K562 (cell line): ENCODE data around the gene CRABP2. TPM values are rescaled to one million over a fixed set of nuclear protein-coding genes. Genes with fewer than 3 reads are reported as not detected.

Experiments
- BCLAF1 ChIP-seq, 2 experiments: fragments of 450-650 bp in 1 of 2; IDR thresholded peaks; 2 replicates each; pipeline ENCODE4 v1.6.1; 2011 to 2017; ENCODE audit warnings: low read depth in 2 of 2, antibody characterized with exemption in 1 of 2, borderline replicate concordance in 1 of 2, low read length in 1 of 2, mild to moderate bottlenecking in 1 of 2, mixed read lengths in 1 of 2; ENCODE audit not compliant: control insufficient read depth in 1 of 2
- MTF1 ChIP-seq: fragments of 250-450 bp; sonication (Bioruptor Pico); IDR thresholded peaks from 2 replicates; pipeline ENCODE4 v1.9.0; 2021; ENCODE audit warnings: moderate library complexity, mild to moderate bottlenecking, inconsistent platforms, borderline replicate concordance
- NR2C1 ChIP-seq, 2 experiments: fragments of 450-650 bp; IDR thresholded peaks; 2 replicates each; pipeline ENCODE4 v1.6.1; 2017; ENCODE audit warnings: mild to moderate bottlenecking in 2 of 2, antibody characterized with exemption in 1 of 2, inconsistent platforms in 1 of 2, missing compliant biosample characterization in 1 of 2, missing genetic modification characterization in 1 of 2
- NR2C2 ChIP-seq, 2 experiments: fragments of 200-800 bp in 1 of 2; sonication (Bioruptor generic) in 1 of 2; sonication (generic) in 1 of 2; formaldehyde crosslinking in 1 of 2; IDR thresholded peaks; 2 replicates each; pipeline versions ENCODE4 v1.6.1 to v1.8.0; 2016 to 2022; ENCODE audit warnings: mild to moderate bottlenecking in 1 of 2, missing compliant biosample characterization in 1 of 2, missing genetic modification characterization in 1 of 2, missing genetic modification reagents in 1 of 2
- PHTF2 ChIP-seq: fragments of 250-450 bp; sonication (Bioruptor Pico); IDR thresholded peaks from 2 replicates; pipeline ENCODE4 v1.5.0; 2021; ENCODE audit warnings: mild to moderate bottlenecking
- PRPF4 ChIP-seq: fragments of 200-400 bp; formaldehyde crosslinking; IDR thresholded peaks from one replicate; pipeline ENCODE4 v1.6.1; 2017; ENCODE audit warnings: low read length, low read depth, mild to moderate bottlenecking; ENCODE audit not compliant: insufficient read depth, poor library complexity, severe bottlenecking
- SLC30A9 ChIP-seq: fragments of 250-450 bp; sonication (Bioruptor Pico); IDR thresholded peaks from 2 replicates; pipeline ENCODE4 v1.8.0; 2022; ENCODE audit warnings: mild to moderate bottlenecking, moderate library complexity
- SMC3 ChIP-seq: conservative IDR thresholded peaks from 2 replicates; pipeline ENCODE4 v1.6.1; 2011; ENCODE audit warnings: low read depth, low read length, improper control_type of control experiment; ENCODE audit not compliant: insufficient read depth
- SRSF9 ChIP-seq: fragments of 200-400 bp; formaldehyde crosslinking; IDR thresholded peaks from 2 replicates; pipeline ENCODE4 v1.6.1; 2017; ENCODE audit warnings: low read depth, low read length, borderline replicate concordance
- polyA plus RNA-seq, 8 experiments: library from polyadenylated mRNA; depleted of rRNA in 4 of 8; stranded (reverse) in 5 of 8; unstranded in 3 of 8; fragments of >200 nt; fragmentation: Nextera tagmentation in 2 of 8; fragmentation: Illumina TruSeq in 1 of 8; extraction: Ambion mirVana in 2 of 8; extraction: Trizol in 1 of 8; gene quantifications; 2 replicates each; pipeline versions ENCODE4 v1.2.1 to v1.2.3, GENCODE V29; 2011 to 2014; ENCODE audit warnings: inconsistent platforms in 1 of 8, missing spikeins in 1 of 8
- total RNA-seq, 7 experiments: library from RNA; depleted of rRNA in 6 of 7; stranded (reverse); fragments of >200 nt in 6 of 7; fragmentation: Illumina TruSeq in 2 of 7; extraction: Trizol in 2 of 7; gene quantifications; 2 replicates each; pipeline versions ENCODE4 v1.2.1 to v1.2.3, GENCODE V29; 2011 to 2021; ENCODE audit warnings: low replicate concordance in 1 of 7
- TF ChIP-seq, protein P1 (sequence below): sonication (generic); formaldehyde crosslinking; IDR thresholded peaks from 2 replicates; pipeline ENCODE4 v1.8.0; 2022; ENCODE audit warnings: mild to moderate bottlenecking, missing genetic modification reagents
- TF ChIP-seq, protein P2 (sequence below): fragments of 250-450 bp; sonication (Bioruptor Pico); IDR thresholded peaks from 2 replicates; pipeline ENCODE4 v1.8.0; 2022; ENCODE audit warnings: moderate library complexity, mild to moderate bottlenecking, inconsistent platforms
- TF ChIP-seq, protein P3 (sequence below): IDR thresholded peaks from 3 replicates; pipeline ENCODE4 v1.6.1; 2011; ENCODE audit warnings: borderline replicate concordance, mild to moderate bottlenecking, moderate library complexity; ENCODE audit not compliant: insufficient read length; ENCODE audit errors: extremely low read depth

CRABP2 gene
- total and polyA plus RNA-seq, 9 of the 15 experiments (the other 6 are each of a cell fraction or from before 2014, with no cell fraction given): 0.30 to 2.5 (median 0.82) TPM

DNA sequence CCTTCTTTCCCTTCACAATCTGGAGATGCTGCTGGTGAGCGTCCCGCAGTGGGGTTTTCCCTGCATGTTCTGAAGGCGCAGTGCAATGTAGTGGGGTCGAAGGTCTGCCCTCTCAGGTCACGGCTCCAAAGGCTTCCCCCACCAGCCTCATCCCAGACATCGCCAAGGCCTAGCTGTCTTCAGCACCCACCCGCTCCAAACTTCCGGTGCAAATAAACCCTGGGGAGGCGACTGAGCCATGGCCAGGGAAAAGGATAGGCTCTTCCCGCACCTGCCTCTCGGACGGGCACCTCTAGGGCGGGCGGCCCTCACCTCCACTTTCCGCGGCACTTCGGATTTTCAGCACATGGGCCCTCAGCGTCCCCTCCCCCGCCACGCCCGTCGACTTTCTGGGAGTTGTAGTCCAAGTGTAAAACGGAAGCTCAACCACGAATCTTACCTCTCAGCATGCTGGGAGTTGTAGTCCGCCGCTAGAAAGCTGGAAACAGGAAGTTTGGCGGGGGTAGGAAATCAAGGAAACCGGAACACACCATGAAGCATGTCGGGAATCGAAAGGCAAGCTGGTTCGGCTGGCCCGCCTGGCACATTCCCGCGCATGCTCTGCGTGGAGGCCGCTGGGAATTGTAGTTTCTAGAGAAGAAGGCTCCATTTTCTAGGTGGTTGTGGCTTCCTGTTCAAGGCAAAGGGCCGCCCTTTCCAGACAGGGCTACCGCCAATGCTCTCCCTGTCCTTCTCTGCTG lies 35.5 kb upstream of the CRABP2 start, which contains the start of gene MRPL24 (continued):
- peak in 1 of 2 experiments; percentile 95; a peak in 2 of 4 replicates for TF ChIP-seq BCLAF1 (IDR thresholded peaks at IDR 0.05; ENCODE audit: borderline replicate concordance in 1 of 2, control insufficient read depth in 1 of 2, low read depth in 2 of 2, low read length in 1 of 2)
- TF ChIP-seq NR2C1 (IDR thresholded peaks at IDR 0.05): peak; percentile 86
- TF ChIP-seq NR2C1 (tag; IDR thresholded peaks at IDR 0.05): peak; percentile 94
- no peak for TF ChIP-seq MTF1
- peak; percentile 91 for TF ChIP-seq NR2C2 (CRISPR knock-in tag; IDR thresholded peaks at IDR 0.05)
- TF ChIP-seq NR2C2 (tag; IDR thresholded peaks at IDR 0.05): peak; percentile 96
- 0 out of 2 replicates have a peak, but pooled peaks have one; percentile 7 for TF ChIP-seq SMC3
- TF ChIP-seq, protein P1, sequence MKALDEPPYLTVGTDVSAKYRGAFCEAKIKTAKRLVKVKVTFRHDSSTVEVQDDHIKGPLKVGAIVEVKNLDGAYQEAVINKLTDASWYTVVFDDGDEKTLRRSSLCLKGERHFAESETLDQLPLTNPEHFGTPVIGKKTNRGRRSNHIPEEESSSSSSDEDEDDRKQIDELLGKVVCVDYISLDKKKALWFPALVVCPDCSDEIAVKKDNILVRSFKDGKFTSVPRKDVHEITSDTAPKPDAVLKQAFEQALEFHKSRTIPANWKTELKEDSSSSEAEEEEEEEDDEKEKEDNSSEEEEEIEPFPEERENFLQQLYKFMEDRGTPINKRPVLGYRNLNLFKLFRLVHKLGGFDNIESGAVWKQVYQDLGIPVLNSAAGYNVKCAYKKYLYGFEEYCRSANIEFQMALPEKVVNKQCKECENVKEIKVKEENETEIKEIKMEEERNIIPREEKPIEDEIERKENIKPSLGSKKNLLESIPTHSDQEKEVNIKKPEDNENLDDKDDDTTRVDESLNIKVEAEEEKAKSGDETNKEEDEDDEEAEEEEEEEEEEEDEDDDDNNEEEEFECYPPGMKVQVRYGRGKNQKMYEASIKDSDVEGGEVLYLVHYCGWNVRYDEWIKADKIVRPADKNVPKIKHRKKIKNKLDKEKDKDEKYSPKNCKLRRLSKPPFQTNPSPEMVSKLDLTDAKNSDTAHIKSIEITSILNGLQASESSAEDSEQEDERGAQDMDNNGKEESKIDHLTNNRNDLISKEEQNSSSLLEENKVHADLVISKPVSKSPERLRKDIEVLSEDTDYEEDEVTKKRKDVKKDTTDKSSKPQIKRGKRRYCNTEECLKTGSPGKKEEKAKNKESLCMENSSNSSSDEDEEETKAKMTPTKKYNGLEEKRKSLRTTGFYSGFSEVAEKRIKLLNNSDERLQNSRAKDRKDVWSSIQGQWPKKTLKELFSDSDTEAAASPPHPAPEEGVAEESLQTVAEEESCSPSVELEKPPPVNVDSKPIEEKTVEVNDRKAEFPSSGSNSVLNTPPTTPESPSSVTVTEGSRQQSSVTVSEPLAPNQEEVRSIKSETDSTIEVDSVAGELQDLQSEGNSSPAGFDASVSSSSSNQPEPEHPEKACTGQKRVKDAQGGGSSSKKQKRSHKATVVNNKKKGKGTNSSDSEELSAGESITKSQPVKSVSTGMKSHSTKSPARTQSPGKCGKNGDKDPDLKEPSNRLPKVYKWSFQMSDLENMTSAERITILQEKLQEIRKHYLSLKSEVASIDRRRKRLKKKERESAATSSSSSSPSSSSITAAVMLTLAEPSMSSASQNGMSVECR (CRISPR knock-in tag): peak; percentile 97
- TF ChIP-seq SLC30A9: no peak
- TF ChIP-seq, protein P2, sequence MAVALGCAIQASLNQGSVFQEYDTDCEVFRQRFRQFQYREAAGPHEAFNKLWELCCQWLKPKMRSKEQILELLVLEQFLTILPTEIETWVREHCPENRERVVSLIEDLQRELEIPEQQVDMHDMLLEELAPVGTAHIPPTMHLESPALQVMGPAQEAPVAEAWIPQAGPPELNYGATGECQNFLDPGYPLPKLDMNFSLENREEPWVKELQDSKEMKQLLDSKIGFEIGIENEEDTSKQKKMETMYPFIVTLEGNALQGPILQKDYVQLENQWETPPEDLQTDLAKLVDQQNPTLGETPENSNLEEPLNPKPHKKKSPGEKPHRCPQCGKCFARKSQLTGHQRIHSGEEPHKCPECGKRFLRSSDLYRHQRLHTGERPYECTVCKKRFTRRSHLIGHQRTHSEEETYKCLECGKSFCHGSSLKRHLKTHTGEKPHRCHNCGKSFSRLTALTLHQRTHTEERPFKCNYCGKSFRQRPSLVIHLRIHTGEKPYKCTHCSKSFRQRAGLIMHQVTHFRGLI: no peak
- TF ChIP-seq PHTF2 (CRISPR knock-in tag): no peak
- TF ChIP-seq PRPF4: no peak
- TF ChIP-seq, protein P3, sequence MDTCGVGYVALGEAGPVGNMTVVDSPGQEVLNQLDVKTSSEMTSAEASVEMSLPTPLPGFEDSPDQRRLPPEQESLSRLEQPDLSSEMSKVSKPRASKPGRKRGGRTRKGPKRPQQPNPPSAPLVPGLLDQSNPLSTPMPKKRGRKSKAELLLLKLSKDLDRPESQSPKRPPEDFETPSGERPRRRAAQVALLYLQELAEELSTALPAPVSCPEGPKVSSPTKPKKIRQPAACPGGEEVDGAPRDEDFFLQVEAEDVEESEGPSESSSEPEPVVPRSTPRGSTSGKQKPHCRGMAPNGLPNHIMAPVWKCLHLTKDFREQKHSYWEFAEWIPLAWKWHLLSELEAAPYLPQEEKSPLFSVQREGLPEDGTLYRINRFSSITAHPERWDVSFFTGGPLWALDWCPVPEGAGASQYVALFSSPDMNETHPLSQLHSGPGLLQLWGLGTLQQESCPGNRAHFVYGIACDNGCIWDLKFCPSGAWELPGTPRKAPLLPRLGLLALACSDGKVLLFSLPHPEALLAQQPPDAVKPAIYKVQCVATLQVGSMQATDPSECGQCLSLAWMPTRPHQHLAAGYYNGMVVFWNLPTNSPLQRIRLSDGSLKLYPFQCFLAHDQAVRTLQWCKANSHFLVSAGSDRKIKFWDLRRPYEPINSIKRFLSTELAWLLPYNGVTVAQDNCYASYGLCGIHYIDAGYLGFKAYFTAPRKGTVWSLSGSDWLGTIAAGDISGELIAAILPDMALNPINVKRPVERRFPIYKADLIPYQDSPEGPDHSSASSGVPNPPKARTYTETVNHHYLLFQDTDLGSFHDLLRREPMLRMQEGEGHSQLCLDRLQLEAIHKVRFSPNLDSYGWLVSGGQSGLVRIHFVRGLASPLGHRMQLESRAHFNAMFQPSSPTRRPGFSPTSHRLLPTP: no peak
- TF ChIP-seq SRSF9: no peak
